RWPE2 (cell line): Measurements from ENCODE around the gene LSS.

Experiments
- ATAC-seq: fragments of 200-7000 bp; cut with Tn5 transposase; 3 replicates; pipeline ENCODE4 v1.9.1; 2021; ENCODE audit warnings: low read depth
- DNase-seq: peaks from one replicate; pipeline ENCODE4 v3.0.0-alpha.2; 2020; ENCODE audit warnings: low spot score
- H3K27ac ChIP-seq: fragments of 450-650 bp; 2 replicates; pipeline ENCODE4 v1.5.1; 2017; ENCODE audit warnings: mild to moderate bottlenecking; ENCODE audit not compliant: poor library complexity, severe bottlenecking
- H3K27me3 ChIP-seq: fragments of 250-450 bp; sonication (Bioruptor Pico); 2 replicates; pipeline ENCODE4 v1.5.1; 2021; ENCODE audit warnings: mild to moderate bottlenecking, moderate library complexity; ENCODE audit not compliant: insufficient read depth, poor library complexity, severe bottlenecking
- H3K36me3 ChIP-seq: fragments of 250-450 bp; sonication (Bioruptor Pico); 2 replicates; pipeline ENCODE4 v1.5.1; 2020; ENCODE audit warnings: low read depth, mild to moderate bottlenecking, moderate library complexity
- H3K4me1 ChIP-seq: fragments of 250-450 bp; sonication (Bioruptor Pico); 2 replicates; pipeline ENCODE4 v1.5.1; 2021; ENCODE audit warnings: mild to moderate bottlenecking, moderate library complexity; ENCODE audit not compliant: insufficient read depth, poor library complexity, severe bottlenecking
- H3K4me3 ChIP-seq: fragments of 250-450 bp; sonication (Bioruptor Pico); 2 replicates; pipeline ENCODE4 v1.5.1; 2021; ENCODE audit warnings: mild to moderate bottlenecking, moderate library complexity; ENCODE audit not compliant: severe bottlenecking
- H3K9me3 ChIP-seq: fragments of 250-450 bp; sonication (Bioruptor Pico); 2 replicates; pipeline ENCODE4 v1.5.1; 2021; ENCODE audit warnings: mild to moderate bottlenecking, moderate library complexity; ENCODE audit not compliant: severe bottlenecking
- CTCF ChIP-seq: fragments of 450-650 bp; IDR thresholded peaks from one replicate; pipeline ENCODE4 v1.5.1; 2017; ENCODE audit warnings: mild to moderate bottlenecking, moderate library complexity; ENCODE audit not compliant: poor library complexity, severe bottlenecking

The LSS gene

GRCh38 chr21:46247699-46248421 lies 19.3 kb upstream of the LSS start:
- no peak overlapping the region for H3K4me3 ChIP-seq
- H3K27ac ChIP-seq, result no peak overlapping the region
- no peaks in the 10 kb centered on the region for H3K27me3 ChIP-seq
- TF ChIP-seq CTCF, result no peak
- DNase-seq, result no peak
- ATAC-seq, result no peak
- no peaks in the 10 kb centered on the region for H3K9me3 ChIP-seq
- H3K36me3 ChIP-seq, result peaks cover 97% of the 10 kb centered on the region
- H3K4me1 ChIP-seq, result peaks cover 6% of the 10 kb centered on the region

- no peaks in the 10 kb centered on the region for H3K9me3 ChIP-seq
- no peaks in the 10 kb centered on the region for H3K27me3 ChIP-seq
- no peak for DNase-seq
- peaks cover 99% of the 10 kb centered on the region for H3K36me3 ChIP-seq
- H3K4me3 ChIP-seq, result no peak overlapping the region
- no peak for TF ChIP-seq CTCF
- H3K27ac ChIP-seq, result no peak overlapping the region
- no peak for ATAC-seq
- no peaks in the 10 kb centered on the region for H3K4me1 ChIP-seq
Observed at GRCh38 chr21:46246345-46246744, 17.8 kb upstream of the LSS start.

GRCh38 chr21:46245213-46245915 lies 16.8 kb upstream of the LSS start:
- H3K9me3 ChIP-seq, result no peaks in the 10 kb centered on the region
- no peak overlapping the region for H3K27ac ChIP-seq
- H3K27me3 ChIP-seq, result no peaks in the 10 kb centered on the region
- no peak for TF ChIP-seq CTCF
- H3K4me3 ChIP-seq, result no peak overlapping the region
- ATAC-seq (no peak), DNase-seq (no peak)
- no peaks in the 10 kb centered on the region for H3K4me1 ChIP-seq
- peaks cover 99% of the 10 kb centered on the region for H3K36me3 ChIP-seq

GRCh38 chr21:46244602-46245001 lies 16.0 kb upstream of the LSS start:
- no peak overlapping the region for H3K4me3 ChIP-seq
- peaks cover 97% of the 10 kb centered on the region for H3K36me3 ChIP-seq
- no peaks in the 10 kb centered on the region for H3K9me3 ChIP-seq
- DNase-seq (no peak), ATAC-seq (no peak)
- H3K4me1 ChIP-seq, result no peaks in the 10 kb centered on the region
- H3K27me3 ChIP-seq, result no peaks in the 10 kb centered on the region
- H3K27ac ChIP-seq, result no peak overlapping the region
- TF ChIP-seq CTCF, result no peak

GRCh38 chr21:46243960-46244361 lies 15.4 kb upstream of the LSS start:
- ATAC-seq, result no peak
- no peaks in the 10 kb centered on the region for H3K4me1 ChIP-seq
- TF ChIP-seq CTCF, result no peak
- peaks cover 97% of the 10 kb centered on the region for H3K36me3 ChIP-seq
- no peak overlapping the region for H3K4me3 ChIP-seq
- no peaks in the 10 kb centered on the region for H3K27me3 ChIP-seq
- no peak overlapping the region for H3K27ac ChIP-seq
- DNase-seq, result no peak
- H3K9me3 ChIP-seq, result no peaks in the 10 kb centered on the region
